A673 (cell line): Measurements from ENCODE around the gene AGPAT3. TPM values are rescaled to one million over a fixed set of nuclear protein-coding genes. Genes with fewer than 3 reads are reported as not detected.

Experiments
- BruUV-seq: library from RNA; stranded (reverse); fragments of 400-500 nt; replicated peaks from 2 replicates; lab custom pipeline; 2021; lab: Mats Ljungman, UMichigan
- CTCF ChIA-PET: fragments of 300-600 bp; sonication (Branson Sonifier 250); formaldehyde crosslinking; loops from one replicate; lab custom pipeline; 2022; ENCODE audit warnings: antibody characterized with exemption; lab: Charles Lee
- POLR2A ChIA-PET: fragments of 300-600 bp; sonication (Branson Sonifier 250); formaldehyde crosslinking; loops from one replicate; lab custom pipeline; 2022; ENCODE audit warnings: antibody characterized with exemption; ENCODE audit not compliant: low non-redundant PET; lab: Charles Lee
- DNase-seq: peaks from one replicate; pipeline ENCODE4 v3.0.0-alpha.2; 2015; ENCODE audit warnings: low spot score
- H3K27ac ChIP-seq: fragments of 200-600 bp; sonication (generic); 2 replicates; pipeline ENCODE4 v1.5.1; 2016; ENCODE audit warnings: mixed run types, low read depth, mild to moderate bottlenecking, mixed read lengths, antibody characterized with exemption, low read length; ENCODE audit not compliant: poor library complexity, severe bottlenecking
- H3K27me3 ChIP-seq: fragments of 200-600 bp; sonication (generic); replicated peaks from 2 replicates; pipeline ENCODE4 v1.6.1; 2017; ENCODE audit warnings: mixed run types, low read depth, mild to moderate bottlenecking, mixed read lengths, antibody characterized with exemption, low read length; ENCODE audit not compliant: insufficient read depth, poor library complexity
- H3K36me3 ChIP-seq: fragments of 200-600 bp; sonication (generic); 2 replicates; pipeline ENCODE4 v1.6.1; 2016; ENCODE audit warnings: mixed run types, mild to moderate bottlenecking, mixed read lengths, antibody characterized with exemption, low read length; ENCODE audit not compliant: insufficient read depth, poor library complexity, severe bottlenecking
- H3K4me1 ChIP-seq: fragments of 200-600 bp; sonication (generic); 2 replicates; pipeline ENCODE4 v1.6.1; 2017; ENCODE audit warnings: mixed run types, mild to moderate bottlenecking, mixed read lengths, antibody characterized with exemption, low read length; ENCODE audit not compliant: insufficient read depth, poor library complexity, severe bottlenecking
- H3K4me3 ChIP-seq: fragments of 200-600 bp; sonication (generic); 2 replicates; pipeline ENCODE4 v1.5.1; 2016; ENCODE audit warnings: low read depth, mixed run types, mild to moderate bottlenecking, mixed read lengths, low read length; ENCODE audit not compliant: poor library complexity, severe bottlenecking
- H3K9me3 ChIP-seq: fragments of 200-600 bp; sonication (generic); 2 replicates; pipeline ENCODE4 v1.6.1; 2016; ENCODE audit warnings: mixed run types, low read depth, mild to moderate bottlenecking, mixed read lengths, antibody characterized with exemption, low read length; ENCODE audit not compliant: poor library complexity, severe bottlenecking
- CTCF ChIP-seq: fragments of 300-800, 200-600 bp; sonication (generic); conservative IDR thresholded peaks from 2 replicates; pipeline ENCODE4 v1.5.1; 2017; ENCODE audit warnings: low read depth, mild to moderate bottlenecking, antibody characterized with exemption, low read length, moderate library complexity, mixed read lengths
- EZH2 ChIP-seq: fragments of 200-600 bp; sonication (generic); IDR thresholded peaks from 2 replicates; pipeline ENCODE4 v1.6.1; 2017; ENCODE audit warnings: borderline replicate concordance, low read depth, mild to moderate bottlenecking, mixed read lengths, antibody characterized with exemption, low read length; ENCODE audit not compliant: poor library complexity, severe bottlenecking
- intact Hi-C: fragments of 100-400 bp; cut with micrococcal nuclease; formaldehyde crosslinking; loops from one replicate; pipeline ENCODE4 v1.10.0; 2022; ENCODE audit not compliant: unreplicated experiment
- total RNA-seq: library from RNA; stranded (reverse); gene quantifications from 2 replicates; pipeline ENCODE4 v1.2.3, GENCODE V29; 2021

Gene AGPAT3
- total RNA-seq, 1 experiment from 2014 or later, result 69.6 TPM

- H3K36me3 ChIP-seq, result peaks cover 11% of the 10 kb centered on the region
- intact Hi-C loops, result no loop called here
- BruUV-seq, result no TSS peak
These were observed 105.5 kb downstream of the AGPAT3 start for GRCh38 chr21:43970551-43970950.

DNA sequence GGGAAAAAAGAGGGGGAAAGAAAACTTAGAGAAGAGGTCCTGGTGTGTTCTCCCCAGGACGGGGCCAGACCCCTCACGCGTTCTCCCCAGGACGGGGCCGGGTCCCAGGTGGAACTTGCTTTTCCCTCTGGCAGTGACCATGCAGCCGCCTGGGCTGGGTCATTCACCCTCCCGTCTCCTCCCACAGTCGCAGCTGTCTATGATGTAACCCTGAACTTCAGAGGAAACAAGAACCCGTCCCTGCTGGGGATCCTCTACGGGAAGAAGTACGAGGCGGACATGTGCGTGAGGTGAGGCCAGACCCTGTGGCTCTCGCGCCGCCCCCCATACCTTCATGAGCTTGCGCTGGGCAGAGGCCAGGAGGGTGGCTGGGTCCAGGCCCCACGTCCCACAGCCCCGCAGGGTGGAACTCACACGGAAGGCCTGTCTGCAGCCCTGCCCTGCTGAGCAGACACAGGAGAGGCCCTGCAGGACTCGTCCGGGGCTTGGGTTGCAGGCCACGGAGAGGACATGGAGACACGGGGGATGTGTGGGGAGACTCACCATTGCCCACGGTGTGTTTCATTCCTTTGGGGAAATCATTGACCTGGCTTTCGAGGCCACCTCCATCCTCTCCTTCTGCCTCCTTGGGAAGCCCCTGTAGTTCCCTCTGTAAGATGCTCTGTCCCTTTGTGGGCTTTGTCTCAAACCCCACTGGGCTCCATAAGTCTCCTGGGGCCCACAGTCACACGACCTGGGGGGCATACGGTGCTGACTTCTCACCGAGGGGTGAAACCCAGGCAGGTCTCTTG lies 106.4 kb downstream of the AGPAT3 start:
- H3K9me3 ChIP-seq, result no peaks in the 10 kb centered on the region
- H3K36me3 ChIP-seq, result peaks cover 11% of the 10 kb centered on the region
- no peak for DNase-seq
- intact Hi-C loops, result no loop called here
- no peak overlapping the region for H3K4me3 ChIP-seq
- POLR2A ChIA-PET, result no interaction called here
- no peaks in the 10 kb centered on the region for H3K4me1 ChIP-seq
- no TSS peak for BruUV-seq
- CTCF ChIA-PET, result no interaction called here
- TF ChIP-seq CTCF (no peak), EZH2 (no peak)
- no peaks in the 10 kb centered on the region for H3K27me3 ChIP-seq
- H3K27ac ChIP-seq, result no peak overlapping the region

More at GRCh38 chr21:43970551-43970950, 105.5 kb downstream of the AGPAT3 start:
- H3K27me3 ChIP-seq, result no peaks in the 10 kb centered on the region
- H3K4me1 ChIP-seq, result no peaks in the 10 kb centered on the region
- POLR2A ChIA-PET, result no interaction called here
- H3K27ac ChIP-seq, result no peak overlapping the region
- no peak for DNase-seq
- no peak overlapping the region for H3K4me3 ChIP-seq
- H3K9me3 ChIP-seq, result no peaks in the 10 kb centered on the region
- CTCF ChIA-PET, result no interaction called here
- TF ChIP-seq EZH2 (no peak), CTCF (no peak)

- intact Hi-C loops, result no loop called here
- H3K36me3 ChIP-seq, result peaks cover 11% of the 10 kb centered on the region
- TF ChIP-seq CTCF, result no peak
- TF ChIP-seq EZH2, result no peak
- no peak overlapping the region for H3K4me3 ChIP-seq
- DNase-seq, result no peak
- POLR2A ChIA-PET, result no interaction called here
- H3K27ac ChIP-seq, result no peak overlapping the region
- BruUV-seq, result no TSS peak
- no peaks in the 10 kb centered on the region for H3K9me3 ChIP-seq
- H3K27me3 ChIP-seq, result no peaks in the 10 kb centered on the region
- CTCF ChIA-PET, result no interaction called here
- H3K4me1 ChIP-seq, result no peaks in the 10 kb centered on the region
These were observed 106.9 kb downstream of the AGPAT3 start for GRCh38 chr21:43971992-43972255.
